Liver (tissue), 9 donors: ENCODE results near the gene SIRT4. TPM values are rescaled to one million over a fixed set of nuclear protein-coding genes. Genes with fewer than 3 reads are reported as not detected.

Experiments used
- DNase-seq: peaks from one replicate; pipeline ENCODE4 v3.0.0-alpha.2; 2017; ENCODE audit warnings: low spot score
- H3K27ac ChIP-seq, 2 donors: one replicate each; pipeline ENCODE4 v1.7.0; 2013; ENCODE audit warnings: inconsistent platforms in 2 of 2, low read length in 2 of 2, control low read depth in 1 of 2, low read depth in 1 of 2, mild to moderate bottlenecking in 1 of 2
- H3K27me3 ChIP-seq, 4 donors: one replicate each; pipeline versions ENCODE4 v1.6.1 to v1.7.0; 2013; ENCODE audit warnings: low read length in 3 of 4, inconsistent platforms in 1 of 4, mild to moderate bottlenecking in 1 of 4, moderate library complexity in 1 of 4; ENCODE audit not compliant: control insufficient read depth in 4 of 4, insufficient read depth in 4 of 4
- H3K36me3 ChIP-seq, 4 donors: one replicate each; pipeline versions ENCODE4 v1.6.1 to v1.7.0; 2013; ENCODE audit warnings: low read length in 3 of 4, mild to moderate bottlenecking in 3 of 4, low read depth in 1 of 4, moderate library complexity in 1 of 4; ENCODE audit not compliant: control insufficient read depth in 4 of 4, insufficient read depth in 3 of 4
- H3K4me1 ChIP-seq, 4 donors: one replicate each; pipeline versions ENCODE4 v1.6.1 to v1.7.0; 2013; ENCODE audit warnings: low read length in 3 of 4, mild to moderate bottlenecking in 3 of 4, moderate library complexity in 1 of 4; ENCODE audit not compliant: control insufficient read depth in 4 of 4, insufficient read depth in 4 of 4
- H3K4me3 ChIP-seq, 3 donors: one replicate each; pipeline versions ENCODE4 v1.6.1 to v1.7.0; 2013; ENCODE audit warnings: low read length in 3 of 3, control low read depth in 1 of 3, low read depth in 1 of 3, mild to moderate bottlenecking in 1 of 3
- H3K9ac ChIP-seq, 2 donors: one replicate each; pipeline ENCODE4 v1.7.0; 2013; ENCODE audit warnings: low read length in 2 of 2, mild to moderate bottlenecking in 2 of 2, moderate library complexity in 2 of 2, control low read depth in 1 of 2, low read depth in 1 of 2
- H3K9me3 ChIP-seq, 4 donors: one replicate each; pipeline versions ENCODE4 v1.6.1 to v1.7.0; 2013; ENCODE audit warnings: low read length in 3 of 4; ENCODE audit not compliant: control insufficient read depth in 4 of 4
- FOXA1 ChIP-seq: IDR thresholded peaks from 2 replicates; pipeline ENCODE4 v1.6.1; 2016; ENCODE audit warnings: antibody characterized with exemption
- FOXA2 ChIP-seq: IDR thresholded peaks from 2 replicates; pipeline ENCODE4 v1.6.1; 2016; ENCODE audit warnings: antibody characterized with exemption
- HNF4A ChIP-seq, 2 donors: conservative IDR thresholded peaks; 2 replicates each; pipeline ENCODE4 v1.6.1; 2016; ENCODE audit warnings: antibody characterized with exemption in 2 of 2, mild to moderate bottlenecking in 2 of 2
- JUND ChIP-seq, 2 donors: IDR thresholded peaks; 2 replicates each; pipeline ENCODE4 v1.6.1; 2016; ENCODE audit warnings: antibody characterized with exemption in 2 of 2
- NR2F2 ChIP-seq: IDR thresholded peaks from 2 replicates; pipeline ENCODE4 v1.6.1; 2016; ENCODE audit warnings: antibody characterized with exemption
- RAD21 ChIP-seq, 2 donors: IDR thresholded peaks; 2 replicates each; pipeline ENCODE4 v1.6.1; 2016; ENCODE audit warnings: antibody characterized with exemption in 2 of 2, mild to moderate bottlenecking in 2 of 2
- RXRA ChIP-seq, 2 donors: IDR thresholded peaks; 2 replicates each; pipeline ENCODE4 v1.6.1; 2017 to 2018; ENCODE audit warnings: antibody characterized with exemption in 2 of 2, mild to moderate bottlenecking in 1 of 2
- YY1 ChIP-seq: IDR thresholded peaks from 2 replicates; pipeline ENCODE4 v1.6.1; 2016; ENCODE audit warnings: antibody characterized with exemption, mild to moderate bottlenecking
- WGBS: extraction: QIAGEN DNeasy Blood & Tissue Kit; methylation state at CpG from one replicate; pipeline ENCODE4 v1.1.7; 2013; 5-methylcytosine and 5-hydroxymethylcytosine counted together
- polyA plus RNA-seq, 2 donors: library from polyadenylated mRNA; stranded (reverse) in 1 of 2; unstranded in 1 of 2; fragments of 200-250 nt in 1 of 2; fragments of >200 nt in 1 of 2; fragmentation: Nextera tagmentation in 1 of 2; extraction: Ambion mirVana in 1 of 2; gene quantifications; one replicate each; pipeline versions ENCODE4 v1.2.1 to v1.2.3, GENCODE V29; 2013 to 2015
- total RNA-seq, 2 donors: library from RNA; depleted of rRNA; stranded (reverse); fragments of >200 nt; gene quantifications; one replicate each; pipeline ENCODE4 v1.2.3, GENCODE V29; 2014
- TF ChIP-seq, protein P1 (sequence below): IDR thresholded peaks from 2 replicates; pipeline ENCODE4 v1.6.1; 2016; ENCODE audit warnings: antibody characterized with exemption
- TF ChIP-seq, protein P2 (sequence below): IDR thresholded peaks from 2 replicates; pipeline ENCODE4 v1.6.1; 2016; ENCODE audit warnings: antibody characterized with exemption, mild to moderate bottlenecking
- TF ChIP-seq, protein P3 (sequence below): fragments of 150-350 bp; IDR thresholded peaks from 2 replicates; pipeline ENCODE4 v1.5.1; 2017; ENCODE audit warnings: improper control_type of control experiment, low read depth, low read length; ENCODE audit not compliant: missing input control
- TF ChIP-seq, protein P4 (sequence below): IDR thresholded peaks from 2 replicates; pipeline ENCODE4 v1.6.1; 2016; ENCODE audit warnings: antibody characterized with exemption
- donor health status: healthy.
- donor health status: healthy.
- donor health status: healthy.
- donor health status: healthy.
- donor health status: healthy.

SIRT4 gene
- total and polyA plus RNA-seq, 4 donors, result 1.6 to 4.2 (median 1.9) TPM

DNA sequence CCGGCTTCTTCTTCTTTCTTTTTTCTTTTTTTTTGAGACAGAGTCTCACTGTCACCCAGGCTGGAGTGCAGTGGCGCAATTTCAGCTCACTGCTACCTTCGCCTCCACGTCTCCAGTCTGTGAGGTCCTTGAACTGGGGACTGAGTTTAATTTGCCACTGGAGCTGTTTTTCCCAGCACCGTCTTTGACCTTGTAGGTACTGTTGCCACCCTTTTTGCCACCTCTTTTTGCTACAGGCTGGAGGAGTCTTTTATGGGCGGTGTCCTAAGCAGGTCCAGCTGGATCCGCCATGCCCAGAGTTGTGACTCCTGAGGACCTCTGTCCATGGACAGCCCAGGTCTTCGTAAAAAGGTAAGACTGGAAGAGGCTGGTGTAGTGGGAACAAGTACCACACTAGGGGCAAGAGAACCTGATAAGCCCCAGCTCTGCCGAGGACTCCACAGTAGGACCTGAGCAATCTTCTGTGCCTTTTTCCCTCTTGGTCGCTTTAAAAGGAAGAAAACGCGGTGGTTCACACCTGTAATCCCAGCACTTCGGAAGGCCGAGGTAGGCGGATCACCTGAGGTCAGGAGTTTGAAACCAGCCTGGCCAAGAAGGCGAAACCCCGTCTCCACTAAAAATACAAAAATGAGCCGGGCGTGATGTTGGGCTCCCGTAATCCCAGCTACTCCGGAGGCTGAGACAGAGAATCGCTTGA lies 11.4 kb upstream of the SIRT4 start:
- TF ChIP-seq RXRA (IDR thresholded peaks at IDR 0.05), result peak in 1 of 2 donors; percentile 5
- TF ChIP-seq YY1, result no peak
- TF ChIP-seq HNF4A (conservative IDR thresholded peaks at IDR 0.05), result peak in 1 of 2 donors; percentile 14
- H3K27ac ChIP-seq, result peak overlapping the region; percentile 96 to 99
- H3K4me1 ChIP-seq, result peaks cover 0 to 13% (median 5%) of the 10 kb centered on the region in 4 donors
- WGBS, result 12% methylated on average over 22 of the region's 22 CpGs
- no peaks in the 10 kb centered on the region for H3K36me3 ChIP-seq
- peak overlapping the region; percentile 78 to 79 for H3K9ac ChIP-seq
- peak overlapping the region in 2 of 3 donors; percentile 10 to 13 for H3K4me3 ChIP-seq
- H3K9me3 ChIP-seq, result no peaks in the 10 kb centered on the region
- H3K27me3 ChIP-seq, result no peaks in the 10 kb centered on the region
- no peak for DNase-seq

DNA sequence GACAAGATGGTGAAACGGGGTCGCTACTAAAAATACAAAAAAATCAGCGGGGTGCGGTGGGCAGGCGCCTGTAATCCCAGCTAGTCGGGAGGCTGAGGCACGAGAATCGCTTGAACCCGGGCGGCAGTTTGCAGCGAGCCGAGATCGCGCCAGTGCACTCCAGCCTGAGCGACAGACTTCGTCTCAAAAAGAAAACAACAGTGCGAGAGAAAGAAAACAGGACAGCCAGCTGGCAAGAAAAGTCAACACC lies 9.8 kb upstream of the SIRT4 start:
- Histone ChIP-seq H3K27ac (peak overlapping the region; percentile 96 to 99), H3K9me3 (no peaks in the 10 kb centered on the region), H3K36me3 (no peaks in the 10 kb centered on the region), H3K4me3 (peak overlapping the region; percentile 38 to 70 (median 44)), H3K9ac (peak overlapping the region; percentile 77 to 99), H3K27me3 (no peaks in the 10 kb centered on the region), H3K4me1 (peaks cover 0 to 13% (median 5%) of the 10 kb centered on the region in 4 donors)
- TF ChIP-seq, protein P1, sequence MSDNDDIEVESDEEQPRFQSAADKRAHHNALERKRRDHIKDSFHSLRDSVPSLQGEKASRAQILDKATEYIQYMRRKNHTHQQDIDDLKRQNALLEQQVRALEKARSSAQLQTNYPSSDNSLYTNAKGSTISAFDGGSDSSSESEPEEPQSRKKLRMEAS, result no peak
- TF ChIP-seq HNF4A (conservative IDR thresholded peaks at IDR 0.05) (no peak), RAD21 (IDR thresholded peaks at IDR 0.05) (no peak), RXRA (IDR thresholded peaks at IDR 0.05) (no peak), FOXA1 (no peak), NR2F2 (no peak), JUND (IDR thresholded peaks at IDR 0.05) (no peak), FOXA2 (no peak)
- TF ChIP-seq, protein P2, sequence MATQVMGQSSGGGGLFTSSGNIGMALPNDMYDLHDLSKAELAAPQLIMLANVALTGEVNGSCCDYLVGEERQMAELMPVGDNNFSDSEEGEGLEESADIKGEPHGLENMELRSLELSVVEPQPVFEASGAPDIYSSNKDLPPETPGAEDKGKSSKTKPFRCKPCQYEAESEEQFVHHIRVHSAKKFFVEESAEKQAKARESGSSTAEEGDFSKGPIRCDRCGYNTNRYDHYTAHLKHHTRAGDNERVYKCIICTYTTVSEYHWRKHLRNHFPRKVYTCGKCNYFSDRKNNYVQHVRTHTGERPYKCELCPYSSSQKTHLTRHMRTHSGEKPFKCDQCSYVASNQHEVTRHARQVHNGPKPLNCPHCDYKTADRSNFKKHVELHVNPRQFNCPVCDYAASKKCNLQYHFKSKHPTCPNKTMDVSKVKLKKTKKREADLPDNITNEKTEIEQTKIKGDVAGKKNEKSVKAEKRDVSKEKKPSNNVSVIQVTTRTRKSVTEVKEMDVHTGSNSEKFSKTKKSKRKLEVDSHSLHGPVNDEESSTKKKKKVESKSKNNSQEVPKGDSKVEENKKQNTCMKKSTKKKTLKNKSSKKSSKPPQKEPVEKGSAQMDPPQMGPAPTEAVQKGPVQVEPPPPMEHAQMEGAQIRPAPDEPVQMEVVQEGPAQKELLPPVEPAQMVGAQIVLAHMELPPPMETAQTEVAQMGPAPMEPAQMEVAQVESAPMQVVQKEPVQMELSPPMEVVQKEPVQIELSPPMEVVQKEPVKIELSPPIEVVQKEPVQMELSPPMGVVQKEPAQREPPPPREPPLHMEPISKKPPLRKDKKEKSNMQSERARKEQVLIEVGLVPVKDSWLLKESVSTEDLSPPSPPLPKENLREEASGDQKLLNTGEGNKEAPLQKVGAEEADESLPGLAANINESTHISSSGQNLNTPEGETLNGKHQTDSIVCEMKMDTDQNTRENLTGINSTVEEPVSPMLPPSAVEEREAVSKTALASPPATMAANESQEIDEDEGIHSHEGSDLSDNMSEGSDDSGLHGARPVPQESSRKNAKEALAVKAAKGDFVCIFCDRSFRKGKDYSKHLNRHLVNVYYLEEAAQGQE, result no peak
- TF ChIP-seq, protein P3, sequence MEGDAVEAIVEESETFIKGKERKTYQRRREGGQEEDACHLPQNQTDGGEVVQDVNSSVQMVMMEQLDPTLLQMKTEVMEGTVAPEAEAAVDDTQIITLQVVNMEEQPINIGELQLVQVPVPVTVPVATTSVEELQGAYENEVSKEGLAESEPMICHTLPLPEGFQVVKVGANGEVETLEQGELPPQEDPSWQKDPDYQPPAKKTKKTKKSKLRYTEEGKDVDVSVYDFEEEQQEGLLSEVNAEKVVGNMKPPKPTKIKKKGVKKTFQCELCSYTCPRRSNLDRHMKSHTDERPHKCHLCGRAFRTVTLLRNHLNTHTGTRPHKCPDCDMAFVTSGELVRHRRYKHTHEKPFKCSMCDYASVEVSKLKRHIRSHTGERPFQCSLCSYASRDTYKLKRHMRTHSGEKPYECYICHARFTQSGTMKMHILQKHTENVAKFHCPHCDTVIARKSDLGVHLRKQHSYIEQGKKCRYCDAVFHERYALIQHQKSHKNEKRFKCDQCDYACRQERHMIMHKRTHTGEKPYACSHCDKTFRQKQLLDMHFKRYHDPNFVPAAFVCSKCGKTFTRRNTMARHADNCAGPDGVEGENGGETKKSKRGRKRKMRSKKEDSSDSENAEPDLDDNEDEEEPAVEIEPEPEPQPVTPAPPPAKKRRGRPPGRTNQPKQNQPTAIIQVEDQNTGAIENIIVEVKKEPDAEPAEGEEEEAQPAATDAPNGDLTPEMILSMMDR, result no peak
- TF ChIP-seq, protein P4, sequence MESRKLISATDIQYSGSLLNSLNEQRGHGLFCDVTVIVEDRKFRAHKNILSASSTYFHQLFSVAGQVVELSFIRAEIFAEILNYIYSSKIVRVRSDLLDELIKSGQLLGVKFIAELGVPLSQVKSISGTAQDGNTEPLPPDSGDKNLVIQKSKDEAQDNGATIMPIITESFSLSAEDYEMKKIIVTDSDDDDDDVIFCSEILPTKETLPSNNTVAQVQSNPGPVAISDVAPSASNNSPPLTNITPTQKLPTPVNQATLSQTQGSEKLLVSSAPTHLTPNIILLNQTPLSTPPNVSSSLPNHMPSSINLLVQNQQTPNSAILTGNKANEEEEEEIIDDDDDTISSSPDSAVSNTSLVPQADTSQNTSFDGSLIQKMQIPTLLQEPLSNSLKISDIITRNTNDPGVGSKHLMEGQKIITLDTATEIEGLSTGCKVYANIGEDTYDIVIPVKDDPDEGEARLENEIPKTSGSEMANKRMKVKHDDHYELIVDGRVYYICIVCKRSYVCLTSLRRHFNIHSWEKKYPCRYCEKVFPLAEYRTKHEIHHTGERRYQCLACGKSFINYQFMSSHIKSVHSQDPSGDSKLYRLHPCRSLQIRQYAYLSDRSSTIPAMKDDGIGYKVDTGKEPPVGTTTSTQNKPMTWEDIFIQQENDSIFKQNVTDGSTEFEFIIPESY, result no peak
- WGBS, result under 1% methylated on average over 17 of the region's 17 CpGs
- no peak for DNase-seq
